ENCODE measurements around the gene GNL1. TPM values are rescaled to one million over a fixed set of nuclear protein-coding genes. Genes with fewer than 3 reads are reported as not detected.

The GNL1 gene
- total RNA-seq, 1 donor from 2014 or later: 81.0 TPM

DNA sequence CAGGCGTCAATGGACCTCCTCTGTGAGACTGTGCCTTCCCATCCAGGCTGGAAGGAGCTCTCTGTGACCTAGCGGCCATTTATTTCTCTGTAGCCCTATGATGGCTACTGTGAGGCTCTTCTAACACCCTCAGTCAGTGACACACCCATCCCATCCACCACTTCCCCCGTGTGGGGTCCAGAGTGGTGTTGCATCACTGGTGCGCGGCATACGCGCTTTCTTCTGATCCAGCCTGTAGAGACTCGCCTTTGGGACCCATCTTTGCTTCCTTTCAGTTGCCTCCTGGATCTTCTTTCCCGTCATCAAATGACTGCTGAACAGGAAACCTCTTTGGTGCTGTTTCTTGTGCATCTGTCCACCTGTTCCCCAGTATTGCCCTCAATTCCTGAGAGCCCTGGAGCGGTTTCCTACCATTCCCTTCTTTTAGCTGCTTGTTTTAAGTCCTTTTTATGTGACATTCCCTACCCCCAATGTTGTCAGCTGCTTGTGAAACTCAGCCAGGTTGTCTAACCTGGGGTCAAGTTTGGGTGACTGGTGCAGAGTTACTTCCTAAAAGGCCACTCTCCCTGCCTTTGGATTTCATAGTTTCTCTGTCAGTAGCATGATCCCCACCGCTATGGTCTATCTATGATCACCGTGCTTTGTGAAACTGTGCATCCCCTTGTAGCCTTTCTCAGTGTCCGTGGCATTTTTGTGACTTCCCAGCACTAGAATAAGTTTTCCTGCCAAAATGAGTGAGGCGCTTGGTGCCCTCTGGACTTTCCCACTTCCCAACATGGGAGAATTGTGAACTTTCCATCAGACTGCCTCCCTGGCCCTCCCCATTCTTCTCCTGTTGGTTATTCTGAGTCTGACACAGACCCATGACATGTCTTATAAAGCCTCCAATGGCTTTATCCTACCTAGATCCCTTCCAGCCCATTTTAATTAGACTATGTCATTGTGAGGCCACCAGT is 6.5 kb upstream of the GNL1 start:
- DNase-seq (ENCODE audit: extremely low spot score, unreplicated experiment): no peak
- TF ChIP-seq, protein P1, sequence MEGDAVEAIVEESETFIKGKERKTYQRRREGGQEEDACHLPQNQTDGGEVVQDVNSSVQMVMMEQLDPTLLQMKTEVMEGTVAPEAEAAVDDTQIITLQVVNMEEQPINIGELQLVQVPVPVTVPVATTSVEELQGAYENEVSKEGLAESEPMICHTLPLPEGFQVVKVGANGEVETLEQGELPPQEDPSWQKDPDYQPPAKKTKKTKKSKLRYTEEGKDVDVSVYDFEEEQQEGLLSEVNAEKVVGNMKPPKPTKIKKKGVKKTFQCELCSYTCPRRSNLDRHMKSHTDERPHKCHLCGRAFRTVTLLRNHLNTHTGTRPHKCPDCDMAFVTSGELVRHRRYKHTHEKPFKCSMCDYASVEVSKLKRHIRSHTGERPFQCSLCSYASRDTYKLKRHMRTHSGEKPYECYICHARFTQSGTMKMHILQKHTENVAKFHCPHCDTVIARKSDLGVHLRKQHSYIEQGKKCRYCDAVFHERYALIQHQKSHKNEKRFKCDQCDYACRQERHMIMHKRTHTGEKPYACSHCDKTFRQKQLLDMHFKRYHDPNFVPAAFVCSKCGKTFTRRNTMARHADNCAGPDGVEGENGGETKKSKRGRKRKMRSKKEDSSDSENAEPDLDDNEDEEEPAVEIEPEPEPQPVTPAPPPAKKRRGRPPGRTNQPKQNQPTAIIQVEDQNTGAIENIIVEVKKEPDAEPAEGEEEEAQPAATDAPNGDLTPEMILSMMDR (IDR thresholded peaks at IDR 0.05): no peak
- Mint-ChIP-seq H3K27ac (ENCODE audit: unreplicated experiment) (peak overlapping the region; percentile 34), H3K27me3 (ENCODE audit: unreplicated experiment) (no peaks in the 10 kb centered on the region), H3K4me1 (ENCODE audit: unreplicated experiment) (peaks cover 14% of the 10 kb centered on the region), H3K9me3 (ENCODE audit: unreplicated experiment) (no peaks in the 10 kb centered on the region), H3K36me3 (ENCODE audit: unreplicated experiment) (peaks cover 20% of the 10 kb centered on the region), H3K4me3 (ENCODE audit: unreplicated experiment) (no peak overlapping the region)

DNA sequence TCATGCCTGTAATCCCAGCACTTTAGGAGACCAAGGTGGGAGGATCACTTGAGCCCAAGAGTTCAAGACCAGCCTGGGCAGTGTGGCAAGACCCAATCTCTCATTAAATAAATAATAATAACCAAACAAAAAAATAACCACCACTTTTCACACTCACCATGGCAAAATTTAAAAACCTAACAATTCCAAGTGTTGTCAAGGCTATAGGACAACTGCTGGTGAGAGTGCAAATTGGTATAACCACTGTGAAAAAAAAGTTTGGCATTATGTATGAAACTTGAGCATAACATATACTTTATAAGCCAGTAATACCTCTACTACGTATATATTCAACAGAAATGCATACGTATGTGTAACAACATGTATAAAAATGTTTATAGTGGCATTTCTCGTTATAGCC is 4.6 kb upstream of the GNL1 start:
- no peak overlapping the region for H3K4me3 Mint-ChIP-seq (ENCODE audit: unreplicated experiment)
- H3K9me3 Mint-ChIP-seq (ENCODE audit: unreplicated experiment): no peaks in the 10 kb centered on the region
- peaks cover 17% of the 10 kb centered on the region for H3K4me1 Mint-ChIP-seq (ENCODE audit: unreplicated experiment)
- no peaks in the 10 kb centered on the region for H3K27me3 Mint-ChIP-seq (ENCODE audit: unreplicated experiment)
- H3K27ac Mint-ChIP-seq (ENCODE audit: unreplicated experiment): no peak overlapping the region
- H3K36me3 Mint-ChIP-seq (ENCODE audit: unreplicated experiment): peaks cover 22% of the 10 kb centered on the region
- TF ChIP-seq, protein P1 (IDR thresholded peaks at IDR 0.05): no peak
- no peak for DNase-seq (ENCODE audit: extremely low spot score, unreplicated experiment)

DNA sequence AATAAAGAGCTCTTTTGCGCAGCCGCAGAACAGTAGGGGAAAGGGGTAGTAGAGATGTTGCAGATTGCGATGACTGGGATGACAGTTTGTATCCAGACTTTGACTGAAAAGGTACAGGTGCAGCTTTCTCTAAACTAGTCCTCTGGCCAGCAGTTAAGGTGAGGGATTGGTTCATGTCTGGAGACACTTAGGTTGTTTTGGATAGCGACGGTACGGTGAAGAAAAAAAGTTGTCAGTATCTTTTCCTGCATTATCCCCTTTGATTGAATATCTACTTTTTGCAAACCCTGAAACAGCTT is 1.3 kb upstream of the GNL1 start:
- H3K36me3 Mint-ChIP-seq (ENCODE audit: unreplicated experiment): peaks cover 27% of the 10 kb centered on the region
- H3K4me3 Mint-ChIP-seq (ENCODE audit: unreplicated experiment): peak overlapping the region; percentile 97
- TF ChIP-seq, protein P1 (IDR thresholded peaks at IDR 0.05): no peak
- H3K27me3 Mint-ChIP-seq (ENCODE audit: unreplicated experiment): no peaks in the 10 kb centered on the region
- peak overlapping the region; percentile 99 for H3K27ac Mint-ChIP-seq (ENCODE audit: unreplicated experiment)
- no peak for DNase-seq (ENCODE audit: extremely low spot score, unreplicated experiment)
- no peaks in the 10 kb centered on the region for H3K9me3 Mint-ChIP-seq (ENCODE audit: unreplicated experiment)
- H3K4me1 Mint-ChIP-seq (ENCODE audit: unreplicated experiment): peaks cover 28% of the 10 kb centered on the region

DNA sequence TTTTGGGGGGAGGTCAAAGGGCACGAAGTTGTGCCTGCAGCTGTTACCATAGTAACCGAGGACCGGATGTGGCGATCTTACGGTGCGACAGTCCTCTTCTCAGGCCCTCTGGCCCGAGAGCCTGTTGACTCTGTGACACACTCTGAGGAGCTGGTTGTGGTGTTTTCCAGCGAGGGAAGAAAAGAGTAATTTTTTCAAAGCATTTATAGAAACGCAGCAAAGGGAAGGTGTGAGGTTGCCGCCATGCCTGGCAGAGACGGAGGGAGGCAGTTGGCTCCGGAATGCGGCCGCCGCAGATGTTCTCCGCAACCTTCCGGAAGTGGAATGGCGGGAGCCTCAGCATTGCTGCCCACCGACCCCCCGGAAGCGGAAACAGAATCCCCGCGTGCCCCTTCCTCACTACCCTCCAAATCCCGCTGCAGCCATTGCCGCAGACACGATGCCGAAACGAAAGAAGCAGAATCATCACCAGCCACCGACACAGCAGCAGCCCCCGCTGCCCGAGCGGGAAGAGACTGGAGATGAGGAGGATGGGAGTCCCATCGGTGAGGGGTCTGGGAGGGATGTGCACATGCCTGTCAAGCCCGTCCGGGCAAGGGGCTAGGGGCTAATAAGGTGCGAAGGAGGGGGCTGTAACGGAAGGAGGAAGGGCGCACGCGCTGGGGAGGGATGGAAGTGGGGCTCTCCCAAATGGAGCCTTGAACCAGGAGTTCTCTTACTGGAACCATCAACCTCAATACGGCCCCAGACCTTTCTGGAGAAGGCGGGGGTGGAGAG is 805 bp upstream of the GNL1 start, which contains the start of gene PRR3:
Gene PRR3 (plus strand): TSS at position 390 of the 777 bp plus-strand sequence. CDS start 50 bp downstream, at position 440.
- Mint-ChIP-seq H3K4me1 (ENCODE audit: unreplicated experiment) (peaks cover 28% of the 10 kb centered on the region), H3K4me3 (ENCODE audit: unreplicated experiment) (peak within 1 kb of the TSS; percentile 97)

More for the DNA sequence above, 805 bp upstream of the GNL1 start, which contains the start of gene PRR3:
- Mint-ChIP-seq H3K27ac (ENCODE audit: unreplicated experiment) (peak within 1 kb of the TSS; percentile 99), H3K27me3 (ENCODE audit: unreplicated experiment) (no peaks in the 10 kb centered on the region), H3K9me3 (ENCODE audit: unreplicated experiment) (no peaks in the 10 kb centered on the region), H3K36me3 (ENCODE audit: unreplicated experiment) (peaks cover 28% of the 10 kb centered on the region)
- TF ChIP-seq, protein P1 (IDR thresholded peaks at IDR 0.05): no peak
- peak; percentile 94 for DNase-seq (ENCODE audit: extremely low spot score, unreplicated experiment)

Measured in osteocyte (in vitro differentiated cells).